ENCODE measurements around the gene DECR2.
A peak's percentile ranks its signal among the peaks of the same experiment; 100 is the strongest.
"Not testable (repeated sequence)": the region's sequence is repeated elsewhere in the genome, so short reads cannot be mapped to it uniquely, and the experiment has no call there.

Gene DECR2, protein sequence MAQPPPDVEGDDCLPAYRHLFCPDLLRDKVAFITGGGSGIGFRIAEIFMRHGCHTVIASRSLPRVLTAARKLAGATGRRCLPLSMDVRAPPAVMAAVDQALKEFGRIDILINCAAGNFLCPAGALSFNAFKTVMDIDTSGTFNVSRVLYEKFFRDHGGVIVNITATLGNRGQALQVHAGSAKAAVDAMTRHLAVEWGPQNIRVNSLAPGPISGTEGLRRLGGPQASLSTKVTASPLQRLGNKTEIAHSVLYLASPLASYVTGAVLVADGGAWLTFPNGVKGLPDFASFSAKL

DNA sequence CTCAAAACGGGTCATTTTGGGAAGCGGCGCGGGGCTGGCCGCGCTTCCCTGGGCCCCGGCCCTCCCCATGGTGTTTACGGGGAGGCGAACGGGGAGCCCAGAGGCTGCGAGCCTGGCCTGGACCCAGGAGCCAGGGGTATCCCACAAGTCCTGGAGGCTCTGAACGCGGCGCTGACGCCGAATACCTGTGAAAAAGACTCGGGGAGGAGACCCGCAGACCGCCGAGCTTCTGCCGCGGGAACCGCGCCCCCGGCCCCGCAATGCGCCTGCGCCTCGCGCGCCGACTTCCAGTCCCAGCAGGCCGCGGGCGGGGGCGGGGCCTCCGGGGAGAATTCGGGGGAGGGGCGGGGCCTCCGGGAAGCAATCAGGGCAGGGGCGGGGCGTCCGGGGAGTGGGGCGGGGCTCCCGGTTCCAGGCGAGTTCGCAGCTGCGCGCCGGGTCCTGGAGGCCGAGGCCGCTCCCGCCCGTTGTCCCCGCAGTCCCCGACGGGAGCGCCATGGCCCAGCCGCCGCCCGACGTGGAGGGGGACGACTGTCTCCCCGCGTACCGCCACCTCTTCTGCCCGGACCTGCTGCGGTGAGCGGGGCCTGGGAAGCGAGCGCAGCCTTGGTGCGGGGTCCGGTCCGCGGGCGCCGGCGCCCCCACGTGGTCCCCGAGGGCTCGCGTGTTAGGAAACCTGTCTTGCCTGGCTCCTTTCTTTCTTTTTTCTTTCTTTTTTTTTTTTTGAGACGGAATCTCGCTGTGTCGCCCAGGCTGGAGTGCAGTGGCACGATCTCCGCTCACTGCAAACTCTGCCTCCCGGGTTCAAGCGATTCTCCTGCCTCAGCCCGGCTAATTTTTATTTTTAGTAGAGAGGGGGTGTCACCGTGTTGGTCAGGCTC is at the start of gene DECR2:
Gene DECR2 (plus strand): TSS at position 418 of the 881 bp plus-strand sequence. CDS start 79 bp downstream, at position 497.
- DNase-seq (ENCODE audit: low read depth in 2 of 2): peak; percentile 99 to 100

DNA sequence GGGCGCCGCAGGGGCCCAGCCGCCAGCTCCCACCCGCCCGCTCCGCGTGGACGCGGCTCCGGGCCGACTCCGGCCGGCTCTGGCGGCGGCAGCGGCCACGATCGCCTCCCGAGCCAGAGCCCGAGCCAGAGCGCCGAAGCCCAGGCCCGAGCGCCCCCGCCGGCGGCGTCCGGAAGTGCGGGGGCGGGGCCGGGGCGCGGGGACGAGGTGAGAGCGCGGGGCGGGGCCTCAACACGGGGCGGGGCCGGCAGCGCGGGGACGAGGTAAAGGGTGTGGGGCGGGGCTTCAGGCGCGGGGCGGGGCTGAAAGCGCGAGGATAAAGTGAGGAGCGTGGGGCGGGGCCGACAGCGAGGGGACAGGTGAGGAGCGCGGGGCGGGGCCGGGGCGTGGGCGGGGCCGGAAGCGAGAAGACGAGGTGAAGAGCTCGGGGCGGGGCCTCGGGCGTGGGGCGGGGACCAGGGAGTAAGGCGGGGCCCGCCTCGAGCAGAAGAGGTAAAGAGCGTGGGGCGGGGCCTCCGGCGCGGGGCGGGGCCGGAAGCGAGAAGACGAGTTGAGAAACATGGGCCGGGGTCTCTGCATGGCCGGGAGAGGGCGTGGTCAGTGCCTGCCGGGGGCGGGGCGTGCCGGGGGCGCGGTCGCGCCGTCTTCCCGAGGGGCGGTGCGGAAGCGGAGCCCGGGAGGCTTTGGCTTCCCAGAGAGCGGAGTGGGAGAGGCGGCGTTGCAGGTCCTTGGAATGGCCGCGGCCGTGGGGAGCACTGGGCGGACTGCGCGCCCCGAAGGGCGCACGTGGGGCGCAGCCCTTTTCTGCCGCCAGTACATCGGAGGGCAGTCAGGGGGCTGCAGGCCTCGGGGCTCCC is 48.9 kb upstream of the DECR2 start, which contains the start of gene AXIN1:
Gene AXIN1 (minus strand): TSS at position 177 of the 857 bp plus-strand sequence. CDS start 5,698 bp downstream, outside the sequence.
- DNase-seq (ENCODE audit: low read depth in 2 of 2): peak; percentile 100

DNA sequence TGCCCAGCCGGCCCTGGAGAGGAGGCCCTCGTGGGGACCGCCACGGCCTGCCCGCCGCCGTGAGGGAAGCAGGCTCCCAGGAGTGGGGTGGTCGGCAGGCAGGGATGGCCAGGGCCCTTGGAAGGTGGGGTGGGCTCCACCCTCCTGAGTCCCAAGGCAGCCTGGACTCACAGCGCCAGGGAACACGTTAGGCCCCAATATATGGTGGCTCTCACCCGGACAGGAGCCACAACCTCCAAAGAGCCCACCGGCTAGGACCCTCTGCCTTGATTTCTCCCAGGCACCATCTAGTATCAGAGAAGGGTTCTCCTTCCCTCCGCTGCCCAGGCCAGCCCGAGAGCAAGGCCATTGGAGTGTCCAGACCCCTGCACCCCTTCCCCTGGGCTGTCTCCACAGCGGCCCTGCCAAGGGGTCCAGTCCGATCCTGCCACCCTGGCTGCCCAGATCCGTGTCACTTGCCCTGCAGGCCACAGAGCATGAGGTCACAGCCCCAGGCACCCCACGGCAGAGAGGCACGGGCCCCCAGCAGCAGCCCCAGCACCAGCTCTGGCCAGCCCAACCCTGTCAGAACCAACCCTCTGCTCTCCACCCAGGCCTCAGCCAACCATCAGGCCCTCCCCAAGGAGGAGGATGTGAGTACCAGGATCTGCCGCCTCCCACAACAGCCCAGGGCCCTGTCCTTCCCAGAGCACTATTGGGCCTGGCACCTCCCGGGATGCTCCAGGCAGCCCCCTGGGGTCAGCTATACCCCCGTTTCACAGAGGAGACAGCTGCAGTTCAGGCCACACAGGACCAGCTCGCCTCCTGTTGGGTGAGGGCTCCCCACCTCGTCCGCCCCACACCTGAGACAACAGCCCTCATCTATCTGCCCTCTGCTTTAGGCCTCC is 48.0 kb upstream of the DECR2 start:
- DNase-seq (ENCODE audit: low read depth in 2 of 2): no peak

DNA sequence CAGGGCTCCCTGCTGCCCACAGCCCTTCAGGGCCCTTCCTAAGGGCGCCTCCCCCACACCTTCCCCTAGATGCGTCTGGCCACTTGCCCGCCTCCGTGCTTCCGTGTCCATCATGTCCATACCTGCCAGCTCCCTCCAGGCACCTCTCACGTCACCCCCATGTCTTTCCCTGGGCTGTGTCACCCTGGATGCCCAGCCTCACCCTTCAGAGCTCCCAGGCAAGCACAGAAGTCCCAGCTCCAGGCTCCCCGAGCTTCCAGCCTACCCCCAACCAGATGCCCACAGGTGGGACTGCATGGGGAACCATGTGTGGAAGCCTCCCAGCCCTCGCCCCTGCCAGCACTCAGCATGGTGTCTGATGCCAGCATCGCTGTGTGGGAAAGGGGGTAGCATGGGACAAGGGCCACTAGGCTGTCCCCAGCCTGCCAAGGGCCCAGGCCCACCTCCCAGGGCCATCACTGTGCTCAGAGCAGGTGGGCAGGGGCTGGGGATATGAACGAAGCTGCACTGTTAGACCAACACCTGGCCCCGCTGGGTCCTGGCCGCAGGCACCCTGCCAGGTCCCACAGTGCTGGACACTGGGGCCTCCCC is 47.3 kb upstream of the DECR2 start:
- no peak for DNase-seq (ENCODE audit: low read depth in 2 of 2)

DNA sequence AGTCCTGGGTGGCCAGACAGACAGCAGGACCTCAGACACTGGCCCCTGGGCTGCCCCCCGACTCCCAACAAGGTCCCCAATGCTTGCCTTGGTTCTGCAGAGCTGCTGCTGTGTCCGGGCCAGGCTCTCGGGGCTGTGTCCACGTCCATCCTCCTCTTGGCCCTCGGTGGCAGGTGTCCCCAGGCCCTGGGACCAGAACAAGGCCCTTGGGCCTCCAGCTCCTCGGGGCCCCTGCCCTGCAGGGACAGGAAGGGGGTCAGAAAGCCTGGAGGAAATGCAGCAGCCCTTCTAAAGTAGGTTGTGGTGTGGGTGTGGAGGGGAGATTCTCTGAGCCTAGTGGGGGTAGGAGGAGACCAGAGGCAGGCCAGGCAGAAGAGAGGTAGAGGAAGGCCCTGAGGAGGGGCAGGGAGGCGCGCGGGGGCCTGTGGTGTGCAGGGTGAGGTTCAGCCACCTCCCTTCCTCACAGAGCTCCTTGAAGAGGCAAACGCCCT is 46.7 kb upstream of the DECR2 start:
- no peak for DNase-seq (ENCODE audit: low read depth in 2 of 2)

DNA sequence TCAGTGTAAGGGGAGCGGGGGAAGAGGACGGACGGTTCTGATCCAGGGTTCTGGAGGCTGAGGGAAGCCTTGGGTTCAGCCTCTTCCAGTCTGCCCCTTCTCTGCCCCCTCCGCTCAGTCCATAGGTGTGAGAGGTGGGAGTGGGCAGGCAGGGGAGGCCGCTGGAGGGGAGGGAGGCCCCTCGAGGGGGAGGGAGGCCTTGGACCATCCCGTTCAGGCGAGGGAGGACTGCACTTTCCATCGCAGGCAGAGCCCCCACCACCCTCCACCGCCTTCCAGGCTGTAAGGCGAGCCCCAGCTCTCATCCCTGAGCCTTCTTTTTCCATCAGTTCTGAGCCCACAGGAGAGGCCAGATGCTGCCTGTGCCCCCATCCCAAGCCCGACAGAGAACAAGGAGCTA is 44.9 kb upstream of the DECR2 start:
- no peak for DNase-seq (ENCODE audit: low read depth in 2 of 2)

DNA sequence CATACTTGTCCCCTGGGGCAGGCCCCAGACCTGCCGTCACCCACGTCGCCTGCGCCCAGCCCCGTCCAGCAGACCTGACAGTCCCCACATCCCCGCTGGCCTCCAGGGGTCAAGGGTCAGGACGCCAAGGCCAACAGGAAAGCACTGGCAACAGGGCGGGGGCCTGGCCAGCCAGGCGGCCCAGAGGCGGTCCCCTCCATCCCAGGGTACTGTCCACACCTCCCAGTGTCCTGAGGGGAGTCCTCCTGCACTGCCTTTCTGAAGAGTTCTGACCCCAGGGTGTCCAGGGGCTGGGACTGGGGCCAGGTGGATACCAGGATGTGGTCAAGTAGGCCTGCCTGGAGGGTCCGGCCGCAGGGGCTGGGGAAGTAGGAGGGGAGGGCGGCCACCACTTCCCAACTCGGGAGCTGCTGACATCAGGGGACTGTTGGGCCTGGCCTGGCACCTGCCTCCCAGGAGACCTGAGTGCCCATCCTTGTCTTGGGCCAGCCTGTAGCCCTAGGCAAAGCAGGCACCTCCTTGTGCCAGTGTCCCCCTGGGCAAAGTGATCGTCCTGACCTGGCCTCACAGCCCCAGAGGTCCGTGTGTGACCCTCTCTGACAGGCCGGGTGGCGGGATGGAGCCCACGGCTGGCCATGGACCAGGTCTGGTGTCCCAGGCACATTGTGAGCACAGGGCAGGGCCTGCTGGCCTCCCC is 42.5 kb upstream of the DECR2 start:
- DNase-seq (ENCODE audit: low read depth in 2 of 2): no peak

DNA sequence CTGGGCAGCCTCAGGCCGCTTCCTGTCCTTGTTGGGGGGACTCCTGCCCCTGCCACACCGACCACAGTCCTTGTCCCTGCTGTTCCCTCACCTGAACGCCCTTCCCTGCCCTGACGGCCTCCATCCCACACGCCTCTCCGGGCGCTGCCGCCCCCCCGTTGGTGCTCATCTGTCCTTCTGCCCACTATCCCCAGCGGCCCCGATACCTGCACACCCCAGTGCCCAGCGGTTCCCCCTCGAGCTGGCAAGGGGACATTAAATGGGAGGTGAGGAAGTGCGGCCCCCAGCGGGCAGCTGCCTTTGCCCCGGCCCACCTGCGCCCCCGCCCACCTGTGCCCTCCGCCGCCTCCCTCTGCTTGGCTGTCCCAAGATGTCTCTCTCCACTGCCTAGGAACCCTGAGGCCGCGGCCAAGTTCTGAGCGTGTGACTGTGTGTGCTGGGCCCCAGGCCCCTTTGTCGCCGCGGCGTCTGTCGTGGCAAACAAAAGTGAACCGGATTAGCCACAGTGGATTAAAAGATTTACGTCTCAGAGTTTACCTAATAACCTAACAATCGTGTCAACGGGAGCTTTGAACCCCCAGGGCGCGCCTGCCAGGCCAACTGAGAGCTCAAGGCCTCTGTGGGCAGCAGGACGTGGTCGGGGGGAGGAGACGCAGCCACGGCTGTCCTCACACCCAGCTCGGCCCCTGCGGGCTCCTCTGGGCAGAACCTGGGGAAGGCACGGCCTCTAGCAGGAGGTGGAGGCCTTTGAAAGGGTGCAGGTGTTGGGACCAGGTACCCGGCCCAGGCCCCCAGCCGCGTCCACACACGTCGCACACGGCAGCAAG is 41.6 kb upstream of the DECR2 start:
- no peak for DNase-seq (ENCODE audit: low read depth in 2 of 2)

DNA sequence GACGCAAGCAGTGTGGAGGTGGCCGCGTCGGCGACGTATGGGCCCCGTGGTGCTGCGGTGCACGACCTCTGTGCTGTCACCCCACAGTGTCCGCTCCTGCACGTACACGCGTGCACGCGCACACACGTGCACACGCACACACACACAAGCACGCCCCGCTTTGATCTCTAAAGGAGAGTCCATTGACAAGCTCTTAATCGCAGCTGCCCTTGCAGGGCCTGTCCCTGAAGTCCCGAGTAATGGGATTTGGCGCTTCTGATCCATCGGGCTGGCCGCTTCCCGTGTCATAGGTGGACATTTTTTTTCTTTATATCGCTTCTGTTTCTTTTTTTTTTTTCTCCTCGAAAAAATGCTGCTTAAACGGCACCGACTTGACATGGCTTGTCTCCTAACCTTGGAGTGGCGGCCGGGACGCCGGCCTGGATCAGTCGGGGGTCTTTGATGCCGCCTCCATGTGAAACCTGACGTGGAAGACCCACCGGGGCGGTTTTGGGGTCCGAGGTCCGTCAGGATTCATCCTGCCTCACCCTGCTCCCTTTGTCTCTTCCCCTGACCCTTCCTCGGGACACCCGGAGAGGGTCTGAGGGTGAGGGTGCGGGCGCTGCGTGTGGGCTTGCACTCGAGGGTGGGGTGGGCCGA is 40.9 kb upstream of the DECR2 start:
- no peak for DNase-seq (ENCODE audit: low read depth in 2 of 2)

DNA sequence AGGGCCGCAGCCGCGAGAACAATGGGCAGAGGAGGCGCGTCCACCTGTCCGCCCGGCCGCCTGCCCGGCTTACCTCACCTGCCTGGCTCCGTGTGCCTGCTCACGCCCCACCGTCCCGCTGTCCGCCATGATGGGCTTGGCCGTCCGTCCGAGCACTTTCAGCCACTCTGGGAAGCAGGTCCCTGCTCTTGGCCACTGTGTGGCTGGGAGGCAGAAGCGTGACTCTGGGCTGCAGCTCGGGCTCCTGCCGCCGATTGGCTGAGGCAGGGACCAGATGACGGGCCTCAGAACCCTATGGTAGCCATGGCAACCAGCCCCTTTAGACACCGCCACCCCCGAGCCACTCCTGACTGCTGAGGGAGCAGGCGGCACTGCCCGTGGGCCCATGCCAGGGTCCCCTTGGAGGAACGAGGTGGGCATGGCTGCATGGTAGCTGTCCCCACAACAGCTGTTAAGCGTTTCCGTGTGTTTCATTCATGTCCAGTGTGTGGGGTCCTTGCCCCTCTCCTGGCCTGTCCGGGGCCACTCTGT is 40.3 kb upstream of the DECR2 start:
- no peak for DNase-seq (ENCODE audit: low read depth in 2 of 2)

DNA sequence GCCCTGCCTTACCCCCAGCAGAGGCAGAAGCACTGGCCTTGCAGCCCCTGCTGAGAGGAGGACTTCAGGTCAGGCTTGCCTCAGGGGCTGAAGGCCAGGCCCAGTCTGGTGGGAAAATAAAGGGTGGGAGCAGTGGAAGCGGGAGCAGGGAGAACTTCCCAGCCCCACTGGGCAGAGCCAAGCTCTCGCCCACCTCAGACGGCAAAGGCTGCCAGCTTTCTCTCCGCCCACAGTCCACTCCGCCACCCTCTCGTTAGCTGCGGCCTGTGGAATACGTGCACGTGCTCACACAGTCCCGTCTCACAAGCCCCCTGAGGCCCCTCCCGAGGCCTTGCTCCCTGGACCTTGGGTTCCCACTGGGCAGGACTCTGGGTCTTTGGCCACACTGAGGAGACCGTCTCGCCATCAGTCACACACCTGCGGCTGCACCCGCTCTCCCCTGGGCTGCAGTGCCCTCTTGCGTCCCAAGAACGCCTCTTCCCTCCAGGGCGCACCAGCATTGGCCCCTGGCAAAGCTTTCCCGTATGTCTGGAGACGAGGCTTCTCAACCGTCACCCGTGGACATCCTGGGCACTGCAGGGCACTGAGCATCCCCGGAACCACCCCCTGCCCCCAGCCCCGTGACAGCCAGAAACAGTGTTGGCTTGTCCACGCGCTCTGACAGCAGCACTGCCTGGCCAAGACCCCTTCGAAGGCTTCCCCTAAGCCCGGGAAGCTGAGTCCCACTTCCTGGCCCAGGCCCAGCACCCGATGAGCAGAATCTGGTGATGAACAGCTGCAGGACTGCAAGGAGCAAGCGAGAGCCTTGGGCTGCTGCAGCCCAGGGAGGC is 39.6 kb upstream of the DECR2 start:
- DNase-seq (ENCODE audit: low read depth in 2 of 2): peak; percentile 60 to 64

DNA sequence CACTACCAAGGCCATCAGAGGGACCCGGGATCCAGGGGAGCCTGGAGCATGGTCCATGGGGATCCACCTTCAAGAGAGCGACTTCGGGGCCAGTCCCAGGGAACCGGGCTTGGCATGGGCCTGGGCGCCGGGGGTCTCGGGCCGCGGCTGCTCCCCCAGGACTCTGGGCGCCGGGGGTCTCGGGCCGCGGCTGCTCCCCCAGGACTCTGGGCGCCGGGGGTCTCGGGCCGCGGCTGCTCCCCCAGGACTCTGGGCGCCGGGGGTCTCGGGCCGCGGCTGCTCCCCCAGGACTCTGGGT is 39.0 kb upstream of the DECR2 start:
- not testable (repeated sequence) for DNase-seq (ENCODE audit: low read depth in 2 of 2)

DNA sequence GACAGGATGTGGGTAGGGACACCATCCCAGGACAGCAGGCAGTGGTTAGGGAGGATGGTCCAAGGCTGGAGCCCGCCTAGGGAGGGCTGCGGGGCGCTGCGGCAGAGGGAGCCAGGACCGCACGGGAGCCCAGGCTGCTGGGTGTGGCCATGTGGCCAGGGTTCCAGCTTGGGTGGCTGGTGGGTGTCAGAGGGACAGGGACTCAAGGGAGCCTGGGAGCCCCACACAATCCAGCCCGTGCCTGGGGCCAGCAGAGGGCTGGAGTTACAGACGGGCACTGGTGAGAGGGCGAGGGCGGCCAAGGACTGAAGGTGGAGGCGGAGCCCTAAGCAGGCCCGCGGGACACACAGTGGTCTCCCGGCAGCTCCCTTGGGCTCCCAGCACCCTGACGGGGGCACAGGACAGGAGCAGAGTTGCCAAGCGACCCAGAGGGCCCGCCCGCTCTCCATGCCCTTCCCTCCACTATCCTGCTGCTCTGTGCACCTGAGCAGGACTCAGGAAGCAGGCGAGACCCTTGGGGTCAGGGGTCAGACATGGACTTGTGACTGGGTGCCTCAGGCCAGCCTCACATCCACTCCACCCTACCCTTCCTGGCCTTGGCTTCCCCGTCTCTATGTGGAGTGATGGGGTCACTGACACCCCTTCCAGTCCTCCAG is 38.4 kb upstream of the DECR2 start:
- DNase-seq (ENCODE audit: low read depth in 2 of 2): no peak

DNA sequence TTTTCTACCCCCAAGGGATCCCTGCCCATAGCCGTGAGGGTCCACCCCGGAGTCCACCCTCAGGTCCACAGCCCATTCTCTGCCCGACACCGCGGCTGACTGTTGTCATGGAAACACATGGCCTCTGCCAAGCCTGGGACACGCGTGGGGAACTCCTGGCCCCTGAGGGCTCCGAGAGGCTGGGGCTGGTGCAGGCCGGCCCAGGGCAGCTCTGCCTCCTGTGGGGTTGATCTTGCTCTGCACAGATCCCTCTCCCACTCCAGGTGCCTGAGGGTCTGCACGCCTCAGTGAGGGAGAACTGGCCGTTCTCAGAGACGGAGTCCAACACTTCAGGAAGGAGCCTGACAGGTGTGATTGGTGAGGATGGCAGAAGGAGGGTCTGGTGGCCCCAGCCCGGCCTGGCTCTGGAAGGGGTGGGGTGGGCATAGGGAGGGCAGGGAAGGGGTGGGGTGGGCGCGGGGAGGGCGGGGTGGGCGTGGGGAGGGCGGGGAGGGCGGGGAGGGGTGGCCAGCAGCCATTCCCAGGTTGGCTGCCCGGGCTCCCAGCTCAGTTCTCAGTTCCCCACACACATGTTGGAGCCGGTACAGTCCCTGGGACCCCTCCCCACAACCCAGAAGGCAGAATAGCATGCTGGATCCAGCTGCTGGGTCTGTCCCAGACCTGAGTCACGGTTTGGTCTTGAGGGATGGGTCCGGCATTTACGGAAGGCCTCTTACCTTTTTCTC is 37.8 kb upstream of the DECR2 start:
- no peak for DNase-seq (ENCODE audit: low read depth in 2 of 2)

DNA sequence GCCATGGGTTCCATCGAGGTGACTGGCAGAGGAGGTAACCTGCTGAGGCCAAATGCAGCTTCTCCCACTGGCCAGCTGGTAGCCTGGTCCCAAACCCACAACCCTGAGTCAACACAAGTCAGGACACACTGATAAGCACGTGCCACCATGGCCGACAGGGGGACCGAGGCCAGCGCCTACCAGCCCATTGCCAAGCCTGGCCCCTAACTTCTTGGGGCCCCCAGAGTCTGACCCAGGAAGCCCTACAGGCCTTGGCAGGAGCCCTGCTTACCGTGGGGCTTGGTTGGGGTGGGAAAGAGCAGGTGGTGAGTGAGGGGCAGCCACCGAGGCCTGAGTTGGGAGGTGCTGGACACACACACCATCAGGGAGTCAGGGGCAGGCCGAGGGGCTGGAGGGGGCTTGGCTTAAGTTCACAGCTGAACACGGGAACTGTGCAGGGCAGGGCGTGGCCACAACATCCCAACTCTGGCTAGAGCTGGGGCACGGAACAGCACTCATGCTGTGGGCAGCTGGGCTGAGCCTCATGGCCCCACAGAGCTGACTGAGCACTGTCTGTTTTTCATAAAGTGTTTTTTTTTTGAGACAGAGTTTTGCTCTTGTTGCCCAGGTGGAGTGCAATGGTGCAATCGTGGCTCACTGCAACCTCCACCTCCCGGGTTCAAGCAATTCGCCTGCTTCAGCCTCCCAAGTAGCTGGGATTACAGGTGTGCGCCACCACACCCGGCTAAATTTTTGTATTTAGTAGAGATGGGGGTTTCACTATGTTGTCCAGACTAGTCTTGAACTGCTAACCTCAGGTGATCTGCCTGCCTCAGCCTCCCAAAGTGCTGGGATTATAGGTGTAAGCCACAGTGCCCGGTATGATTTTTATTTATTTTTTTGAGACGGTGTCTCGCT is 36.8 kb upstream of the DECR2 start:
- no peak for DNase-seq (ENCODE audit: low read depth in 2 of 2)

Measured in stimulated activated CD8-positive, alpha-beta memory T cell treated with anti-CD3 and anti-CD28 coated beads, Interleukin-2, amount 100 ng/mL, for 48 hours (primary cell).